HT-29 (cell line): ENCODE results near the gene LRRC25. TPM values are rescaled to one million over a fixed set of nuclear protein-coding genes. Genes with fewer than 3 reads are reported as not detected.

ENCODE experiments used
- DNase-seq: peaks from one replicate; pipeline ENCODE4 v3.0.0-alpha.2; 2015; ENCODE audit warnings: low spot score
- small RNA-seq: library from RNA; depleted of rRNA; stranded (forward); fragments of <200 nt; gene quantifications from one replicate; pipeline ENCODE3, GENCODE V24; 2014
- total RNA-seq: library from RNA; depleted of rRNA; stranded (reverse); fragments of >200 nt; shearing (Covaris generic); gene quantifications from 2 replicates; pipeline ENCODE4 v1.2.3, GENCODE V29; 2014; rRNA removed

LRRC25 gene
- total RNA-seq, 1 experiment from 2014 or later = not detected

DNA sequence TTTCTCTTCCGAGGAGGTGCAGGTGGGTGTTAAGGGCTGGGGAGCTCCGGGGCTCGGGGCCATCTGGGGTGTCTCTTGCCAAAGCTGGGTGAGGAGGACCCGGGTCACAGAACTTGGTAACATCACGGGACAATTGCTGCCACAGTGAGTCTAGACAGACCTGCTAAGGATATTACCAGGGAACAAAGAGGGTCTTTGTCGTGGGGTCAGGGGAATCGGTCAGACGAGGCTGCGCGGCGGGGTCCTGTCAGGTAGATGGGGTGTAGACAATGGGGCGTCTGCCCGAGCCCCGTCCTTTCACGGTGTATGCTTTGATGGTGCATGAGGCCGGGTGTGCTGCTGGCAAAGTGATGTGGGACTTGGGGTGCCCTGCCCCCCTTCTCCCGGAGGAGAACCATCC is 49.3 kb downstream of the LRRC25 start:
- no peak for DNase-seq

DNA sequence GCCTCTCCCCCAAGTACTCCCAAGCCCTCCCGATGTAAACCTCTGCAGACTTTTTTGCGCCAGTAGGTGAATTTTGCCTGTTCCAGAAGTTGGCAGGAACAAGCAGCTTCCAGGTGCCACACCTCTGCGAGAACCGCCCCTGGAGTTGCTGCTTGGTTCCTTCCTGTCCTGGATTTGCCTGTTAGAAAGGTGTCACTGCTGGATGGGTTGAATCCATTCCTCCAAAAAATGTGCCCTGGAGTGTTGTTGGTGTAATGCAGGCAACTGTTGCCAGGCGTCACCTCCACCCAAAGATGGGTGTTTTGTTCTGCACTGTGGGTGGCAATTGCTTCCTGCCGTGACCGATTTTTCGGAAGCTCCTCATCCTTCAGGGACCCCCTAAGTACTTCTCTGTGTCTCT is 51.3 kb downstream of the LRRC25 start:
- DNase-seq = peak; percentile 28

DNA sequence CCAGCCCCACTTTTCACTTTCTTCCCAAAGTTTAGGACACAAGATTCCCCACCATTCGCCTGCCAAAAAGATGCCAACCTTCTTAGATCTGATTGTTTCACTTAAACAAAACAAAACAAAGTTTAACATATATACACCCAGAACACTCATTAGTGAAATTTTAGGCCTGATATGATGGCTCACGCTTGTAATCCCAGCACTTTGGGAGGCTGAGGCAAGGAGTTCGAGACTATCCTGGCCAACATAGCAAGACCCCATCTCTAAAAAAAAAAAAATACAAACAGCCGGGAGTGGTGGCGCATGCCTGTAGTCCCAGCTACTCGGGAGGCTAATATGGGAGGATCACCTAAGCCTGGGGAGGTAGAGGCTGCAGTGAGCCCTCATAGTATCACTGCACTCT is 52.1 kb downstream of the LRRC25 start:
- no peak for DNase-seq

DNA sequence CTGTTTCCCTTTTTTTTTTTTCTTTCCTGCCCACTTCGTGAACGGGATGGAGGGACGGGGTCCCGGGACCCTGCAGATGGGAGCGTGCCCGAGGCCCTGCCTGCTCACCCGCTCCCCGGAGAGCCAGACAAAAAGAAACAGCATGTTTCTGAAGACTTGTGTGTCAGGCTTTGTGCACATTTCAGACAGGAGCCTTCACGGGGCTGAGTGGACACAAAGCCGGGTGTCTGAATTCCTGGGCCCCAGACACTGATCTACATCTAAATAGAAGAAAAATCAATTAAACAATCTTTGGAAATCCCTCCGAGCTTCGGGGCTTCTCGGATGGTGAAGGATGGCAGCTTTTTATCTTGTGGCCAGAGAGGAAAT is 52.9 kb downstream of the LRRC25 start:
- DNase-seq = no peak

DNA sequence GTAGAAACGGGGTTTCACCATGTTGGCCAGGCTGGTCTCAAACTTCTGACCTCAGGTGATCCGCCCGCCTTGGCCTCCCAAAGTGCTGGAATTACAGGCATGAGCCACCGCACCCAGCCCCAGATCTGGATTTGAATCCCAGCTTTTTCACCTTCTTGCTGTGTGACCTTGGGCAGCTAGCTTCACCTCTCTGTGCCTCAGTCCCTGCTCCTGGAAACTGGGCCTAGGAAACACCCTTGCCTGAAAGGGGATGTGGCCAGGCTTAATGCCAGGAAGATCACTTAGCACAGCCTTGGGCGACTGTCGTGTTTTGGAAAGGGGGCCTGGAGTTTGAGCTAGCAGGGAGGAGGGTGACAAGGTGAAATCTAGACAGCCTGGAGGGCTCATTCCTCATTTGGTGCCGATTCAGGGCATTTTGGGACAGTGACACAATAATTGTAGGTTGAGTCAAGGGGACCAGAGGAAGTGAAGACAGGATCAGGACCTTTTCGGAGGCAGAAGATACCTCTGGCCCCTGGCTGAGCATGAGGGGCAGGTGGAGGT is 55.3 kb downstream of the LRRC25 start:
- no peak for DNase-seq

Small RNAs within 50 kb of the gene (small RNA-seq; reads per million reads assigned to genes)
- gene MIR3189 = not detected

Other genes with a start within 250 kb of the LRRC25 start
- 26.4 and 37.7 TPM in 2 replicates for gene PIK3R2, start 244.5 kb downstream of the LRRC25 start, total RNA-seq
- gene IFI30, start 223.8 kb downstream of the LRRC25 start, total RNA-seq = 58.9 and 74.6 TPM in 2 replicates
- 42.3 and 54.3 TPM in 2 replicates for gene MPV17L2, start 204.4 kb downstream of the LRRC25 start, total RNA-seq
- 1.2 and 2.7 TPM in 2 replicates for gene RAB3A, start 193.6 kb downstream of the LRRC25 start, total RNA-seq
- 3.4 TPM in 1 of 2 replicates, not detected in the other for gene PDE4C, start 171.2 kb downstream of the LRRC25 start, total RNA-seq
- 0.71 and 1.1 TPM in 2 replicates for gene IQCN, start 123.2 kb downstream of the LRRC25 start, total RNA-seq
- gene JUND, start 116.0 kb downstream of the LRRC25 start, total RNA-seq = 379 and 438 TPM in 2 replicates
- 733 and 750 TPM in 2 replicates for gene LSM4, start 74.5 kb downstream of the LRRC25 start, total RNA-seq
- 13.6 and 18.9 TPM in 2 replicates for gene PGPEP1, start 57.0 kb downstream of the LRRC25 start, total RNA-seq
- 529 and 584 TPM in 2 replicates for gene GDF15, start 11.5 kb downstream of the LRRC25 start, total RNA-seq
- 78.0 and 87.1 TPM in 2 replicates for gene SSBP4, start 21.8 kb upstream of the LRRC25 start, total RNA-seq
- gene ISYNA1, start 40.5 kb upstream of the LRRC25 start, total RNA-seq = 5.3 and 14.9 TPM in 2 replicates
- gene ELL, start 124.4 kb upstream of the LRRC25 start, total RNA-seq = 16.0 and 20.7 TPM in 2 replicates
- 257 and 277 TPM in 2 replicates for gene FKBP8, start 146.0 kb upstream of the LRRC25 start, total RNA-seq
- gene KXD1, start 160.2 kb upstream of the LRRC25 start, total RNA-seq = 109 and 126 TPM in 2 replicates
- gene UBA52, start 174.2 kb upstream of the LRRC25 start, total RNA-seq = 660 TPM in 2 replicates
- 125 and 132 TPM in 2 replicates for gene REX1BD, start 191.2 kb upstream of the LRRC25 start, total RNA-seq
- gene CRLF1, start 209.2 kb upstream of the LRRC25 start, total RNA-seq = 0.16 TPM in 1 of 2 replicates, not detected in the other
- 0.10 TPM in 1 of 2 replicates, not detected in the other for gene TMEM59L, start 215.2 kb upstream of the LRRC25 start, total RNA-seq
- 4.5 and 5.9 TPM in 2 replicates for gene KLHL26, start 239.4 kb upstream of the LRRC25 start, total RNA-seq